Measurements from ENCODE around the gene KDM6B. TPM values are rescaled to one million over a fixed set of nuclear protein-coding genes. Genes with fewer than 3 reads are reported as not detected.
A peak's percentile ranks its signal among the peaks of the same experiment; 100 is the strongest.

The KDM6B gene
- total RNA-seq, 1 donor from 2014 or later, result 46.1 TPM

DNA sequence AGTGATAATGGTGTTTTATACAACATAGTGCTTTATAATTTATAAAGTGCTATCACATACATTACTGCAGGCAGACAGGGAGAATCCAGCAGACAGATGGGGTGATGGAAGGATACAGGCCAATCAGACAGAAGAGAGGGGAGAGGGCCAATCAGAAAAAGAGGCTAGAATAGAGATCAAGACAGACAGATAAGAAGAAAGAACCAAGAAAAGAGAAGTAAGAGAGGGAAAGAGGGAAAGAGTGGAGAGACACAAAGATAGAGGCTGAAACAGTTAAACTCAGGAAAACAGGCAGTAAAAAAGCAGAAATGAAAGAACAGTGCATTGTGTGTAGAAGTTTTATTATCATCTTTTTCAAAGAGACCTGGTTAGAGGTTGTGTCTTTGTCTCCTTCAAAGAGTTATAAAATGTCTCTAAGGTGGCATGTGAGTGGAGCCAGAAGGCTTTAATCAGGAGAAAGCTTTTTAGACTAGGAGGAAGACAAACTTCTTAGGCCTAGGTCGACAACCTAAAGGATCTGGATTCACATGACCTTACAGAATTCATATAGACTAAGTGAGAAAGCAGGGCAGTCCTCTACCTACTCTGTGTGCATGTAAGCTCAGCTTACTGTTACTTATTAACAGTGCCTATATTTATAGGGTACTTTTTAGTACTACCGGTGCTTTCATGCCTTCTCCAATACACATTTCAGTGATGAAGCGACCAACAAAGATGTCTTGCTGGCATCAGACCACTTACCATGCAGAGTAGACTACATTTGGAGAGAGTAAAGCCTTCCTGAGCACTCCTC, 46.3 kb downstream of the KDM6B start:
- Histone ChIP-seq H3K27me3 (ENCODE audit: low read depth) (no peaks in the 10 kb centered on the region), H3K36me3 (peaks cover 21% of the 10 kb centered on the region), H3K4me3 (no peak overlapping the region), H3K27ac (no peak overlapping the region), H3K9me3 (no peaks in the 10 kb centered on the region), H3K4me1 (peaks cover 31% of the 10 kb centered on the region)
- ATAC-seq (no peak), DNase-seq (no peak)
- TF ChIP-seq, protein P1, sequence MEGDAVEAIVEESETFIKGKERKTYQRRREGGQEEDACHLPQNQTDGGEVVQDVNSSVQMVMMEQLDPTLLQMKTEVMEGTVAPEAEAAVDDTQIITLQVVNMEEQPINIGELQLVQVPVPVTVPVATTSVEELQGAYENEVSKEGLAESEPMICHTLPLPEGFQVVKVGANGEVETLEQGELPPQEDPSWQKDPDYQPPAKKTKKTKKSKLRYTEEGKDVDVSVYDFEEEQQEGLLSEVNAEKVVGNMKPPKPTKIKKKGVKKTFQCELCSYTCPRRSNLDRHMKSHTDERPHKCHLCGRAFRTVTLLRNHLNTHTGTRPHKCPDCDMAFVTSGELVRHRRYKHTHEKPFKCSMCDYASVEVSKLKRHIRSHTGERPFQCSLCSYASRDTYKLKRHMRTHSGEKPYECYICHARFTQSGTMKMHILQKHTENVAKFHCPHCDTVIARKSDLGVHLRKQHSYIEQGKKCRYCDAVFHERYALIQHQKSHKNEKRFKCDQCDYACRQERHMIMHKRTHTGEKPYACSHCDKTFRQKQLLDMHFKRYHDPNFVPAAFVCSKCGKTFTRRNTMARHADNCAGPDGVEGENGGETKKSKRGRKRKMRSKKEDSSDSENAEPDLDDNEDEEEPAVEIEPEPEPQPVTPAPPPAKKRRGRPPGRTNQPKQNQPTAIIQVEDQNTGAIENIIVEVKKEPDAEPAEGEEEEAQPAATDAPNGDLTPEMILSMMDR (IDR thresholded peaks at IDR 0.05), result no peak
- intact Hi-C loops (cut with DNase I), result no loop called here

DNA sequence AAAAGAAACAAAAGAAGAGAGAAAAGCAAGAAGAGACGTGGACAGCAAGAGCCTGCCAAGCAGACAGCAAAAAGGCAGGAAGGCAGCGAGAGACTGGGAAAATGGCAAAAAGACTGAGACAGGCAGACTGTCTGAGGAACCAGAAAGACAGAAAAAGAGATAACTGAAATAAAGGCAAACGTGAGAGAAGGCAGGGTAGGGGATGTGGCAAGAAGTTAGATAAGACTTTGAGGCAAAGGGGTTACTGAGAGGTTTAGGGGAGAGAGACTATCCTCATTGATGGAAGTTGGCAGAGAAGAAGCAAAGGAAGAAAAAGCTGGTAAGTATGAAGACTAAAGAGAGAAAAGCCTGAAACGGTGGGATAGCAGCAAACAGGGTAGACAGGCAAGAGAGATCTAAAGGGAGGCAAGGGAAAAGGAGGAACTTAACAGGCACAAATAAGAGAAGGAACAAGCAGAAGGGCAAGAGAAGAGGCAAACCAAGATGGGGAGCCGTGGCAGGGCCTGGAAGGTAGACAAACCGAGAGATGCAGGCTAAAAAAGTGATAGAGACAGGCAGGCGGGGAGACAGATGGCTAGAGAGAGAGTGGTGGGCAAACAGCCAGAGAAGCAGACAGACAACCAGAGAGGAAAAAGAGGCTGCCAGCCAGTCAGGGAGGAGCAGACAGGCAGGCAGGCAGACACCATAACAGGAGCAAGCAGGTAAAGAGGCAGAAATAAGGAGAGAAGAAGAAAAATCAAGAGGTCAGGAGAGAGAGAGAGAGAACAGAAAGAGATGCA, 47.4 kb downstream of the KDM6B start:
- intact Hi-C loops (cut with DNase I), result no loop called here
- Histone ChIP-seq H3K4me3 (no peak overlapping the region), H3K4me1 (peaks cover 40% of the 10 kb centered on the region), H3K27me3 (ENCODE audit: low read depth) (no peaks in the 10 kb centered on the region), H3K9me3 (no peaks in the 10 kb centered on the region), H3K27ac (peak overlapping the region; percentile 18), H3K36me3 (peaks cover 21% of the 10 kb centered on the region)
- ATAC-seq (no peak), DNase-seq (no peak)
- TF ChIP-seq, protein P1 (IDR thresholded peaks at IDR 0.05), result no peak

DNA sequence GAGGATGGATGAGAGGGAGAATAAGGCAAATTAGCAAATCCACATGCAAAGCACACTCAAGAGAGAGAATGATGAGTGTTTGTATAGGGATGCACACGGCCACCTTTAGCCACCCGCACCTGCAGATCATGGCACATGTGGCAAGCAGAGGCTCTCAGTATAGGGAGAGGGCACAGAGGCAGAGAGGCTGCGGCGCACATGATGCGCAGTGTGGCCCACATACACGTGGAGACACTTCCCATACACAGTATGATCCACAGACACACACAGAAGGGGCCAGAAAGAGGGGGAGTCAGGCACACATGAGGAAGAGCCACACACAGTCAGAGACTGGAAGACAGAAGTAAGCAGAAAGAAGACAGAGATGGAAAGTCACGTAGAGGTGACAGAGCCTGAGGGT, 48.1 kb downstream of the KDM6B start:
- no peak for ATAC-seq
- H3K4me1 ChIP-seq, result peaks cover 46% of the 10 kb centered on the region
- no peak overlapping the region for H3K4me3 ChIP-seq
- no peak for DNase-seq
- TF ChIP-seq, protein P1 (IDR thresholded peaks at IDR 0.05), result no peak
- intact Hi-C loops (cut with DNase I), result no loop called here
- H3K36me3 ChIP-seq, result peaks cover 21% of the 10 kb centered on the region
- H3K27me3 ChIP-seq (ENCODE audit: low read depth), result no peaks in the 10 kb centered on the region
- no peaks in the 10 kb centered on the region for H3K9me3 ChIP-seq
- no peak overlapping the region for H3K27ac ChIP-seq

DNA sequence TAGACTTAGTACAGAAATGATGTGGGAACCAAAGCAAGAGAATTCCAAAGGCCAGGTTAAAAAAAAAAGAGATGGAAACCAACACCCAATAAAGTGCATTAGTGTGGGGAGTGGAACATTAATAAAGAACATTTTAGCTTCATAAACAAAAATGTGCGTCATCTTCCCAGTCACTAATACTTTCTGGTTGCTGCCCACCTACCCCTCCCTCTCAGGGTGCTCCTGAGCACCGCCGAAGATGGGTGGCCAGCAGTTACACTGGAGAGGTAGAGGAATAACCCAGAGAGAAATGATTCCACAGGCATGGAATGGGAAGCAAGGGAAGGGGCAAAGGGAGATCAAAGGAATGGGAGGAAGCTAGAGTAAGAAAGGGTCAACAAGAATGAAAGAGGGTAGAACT, 48.6 kb downstream of the KDM6B start:
- DNase-seq (no peak), ATAC-seq (no peak)
- intact Hi-C loops (cut with DNase I), result no loop called here
- TF ChIP-seq, protein P1 (IDR thresholded peaks at IDR 0.05), result no peak
- H3K27ac ChIP-seq, result no peak overlapping the region
- no peaks in the 10 kb centered on the region for H3K9me3 ChIP-seq
- peaks cover 50% of the 10 kb centered on the region for H3K4me1 ChIP-seq
- H3K36me3 ChIP-seq, result peaks cover 21% of the 10 kb centered on the region
- H3K4me3 ChIP-seq, result no peak overlapping the region
- H3K27me3 ChIP-seq (ENCODE audit: low read depth), result no peaks in the 10 kb centered on the region

Other genes with a start within 250 kb of the KDM6B start
- 0.47 TPM for gene SOX15, start 244.1 kb upstream of the KDM6B start, total RNA-seq
- 36.0 TPM for gene FXR2, start 219.3 kb upstream of the KDM6B start, total RNA-seq
- gene SAT2, start 206.4 kb upstream of the KDM6B start, total RNA-seq, result 86.3 TPM
- gene SHBG, start 204.1 kb upstream of the KDM6B start, total RNA-seq, result not detected
- gene ATP1B2, start 183.3 kb upstream of the KDM6B start, total RNA-seq, result 3.1 TPM
- gene TP53, start 146.7 kb upstream of the KDM6B start, total RNA-seq, result 34.8 TPM
- gene WRAP53, start 145.7 kb upstream of the KDM6B start, total RNA-seq, result 8.3 TPM
- gene EFNB3, start 129.0 kb upstream of the KDM6B start, total RNA-seq, result 1.6 TPM
- gene DNAH2, start 116.5 kb upstream of the KDM6B start, total RNA-seq, result 6.2 TPM
- 12.0 TPM for gene TMEM88, start 20.8 kb downstream of the KDM6B start, total RNA-seq
- gene NAA38, start 23.3 kb downstream of the KDM6B start, total RNA-seq, result 61.5 TPM
- gene CYB5D1, start 23.8 kb downstream of the KDM6B start, total RNA-seq, result 12.6 TPM
- 77.9 TPM for gene CHD3, start 54.6 kb downstream of the KDM6B start, total RNA-seq
- gene RNF227, start 82.1 kb downstream of the KDM6B start, total RNA-seq, result 7.5 TPM
- 5.2 TPM for gene KCNAB3, start 95.6 kb downstream of the KDM6B start, total RNA-seq
- 110 TPM for gene TRAPPC1, start 97.7 kb downstream of the KDM6B start, total RNA-seq
- gene CNTROB, start 98.0 kb downstream of the KDM6B start, total RNA-seq, result 56.2 TPM
- 3.1 TPM for gene GUCY2D, start 168.4 kb downstream of the KDM6B start, total RNA-seq
- 53.5 TPM for gene ALOX15B, start 204.8 kb downstream of the KDM6B start, total RNA-seq